Measurements from ENCODE around the gene PSMD7. TPM values are rescaled to one million over a fixed set of nuclear protein-coding genes. Genes with fewer than 3 reads are reported as not detected.

Gene PSMD7
- total RNA-seq = 70.1 TPM

DNA sequence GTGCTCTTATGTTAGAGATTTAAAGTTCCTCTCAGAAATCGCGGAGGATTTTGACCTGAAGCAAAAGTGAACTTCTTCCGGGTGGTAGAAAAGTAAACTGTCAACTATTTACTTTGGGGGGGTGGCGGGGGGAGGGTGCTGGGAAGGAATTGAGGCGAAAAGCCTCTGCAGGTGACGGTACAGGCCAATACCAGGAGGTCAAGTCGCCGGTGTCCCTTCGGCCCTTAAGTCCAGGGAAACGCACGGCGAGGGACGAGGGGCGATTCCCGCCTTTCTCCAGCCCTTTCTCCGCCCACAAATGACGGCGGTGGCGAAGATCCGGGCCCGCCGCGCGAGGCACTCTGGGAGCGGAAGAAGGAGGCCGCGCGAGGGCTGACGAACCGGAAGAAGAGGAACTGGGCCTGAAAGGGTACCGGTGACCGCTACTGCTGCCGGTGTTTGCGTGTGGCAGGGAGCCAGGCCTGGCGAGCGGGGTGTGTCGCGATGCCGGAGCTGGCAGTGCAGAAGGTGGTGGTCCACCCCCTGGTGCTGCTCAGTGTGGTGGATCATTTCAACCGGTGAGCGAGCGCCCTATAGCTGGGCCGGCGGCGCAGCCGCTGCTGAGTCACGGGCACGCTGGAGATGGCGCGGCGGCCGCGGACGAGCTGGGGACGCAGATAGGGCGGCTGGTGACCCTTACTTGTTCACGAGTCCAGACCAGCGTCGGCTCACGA, at the start of gene PSMD7:
TSS of gene PSMD7 (plus strand) at position 383 of the 713 bp plus-strand sequence. CDS start at position 484, 101 bp downstream.

Other genes starting within 250 kb of the PSMD7 start
- gene NPIPB15, start 79.5 kb downstream of the PSMD7 start, total RNA-seq = 1.4 TPM
- 2.3 TPM for gene CLEC18B, start 124.7 kb downstream of the PSMD7 start, total RNA-seq